AML-193 (cell line): Measurements from ENCODE around the gene TRIM48.
"Not testable (repeated sequence)": the region's sequence is repeated elsewhere in the genome, so short reads cannot be mapped to it uniquely, and the experiment has no call there.

ENCODE experiments used
- DNase-seq, 2 experiments: peaks; one replicate each; lab custom pipeline; 2025; lab: John Stamatoyannopoulos, UW

TRIM48 gene

GRCh38 chr11:55261855-55262254 lies at the start of gene TRIM48:
Gene TRIM48, plus strand, starts transcription at chr11:55262155. Its CDS starts 113 bp downstream, at chr11:55262268.
- DNase-seq, result not testable (repeated sequence)

- not testable (repeated sequence) for DNase-seq
Measured at GRCh38 chr11:55238316-55238715, 23.6 kb upstream of the TRIM48 start.

GRCh38 chr11:55263081-55263480 lies 1.1 kb downstream of the TRIM48 start:
- no peak for DNase-seq
